GM18498 (cell line): ENCODE data around the gene LMO4.

ENCODE experiments used
- ATAC-seq: cut with Tn5 transposase; IDR thresholded peaks from one replicate; pipeline ENCODE4 v1.9.1; 2021; ENCODE audit warnings: mild to moderate bottlenecking, moderate library complexity; ENCODE audit not compliant: unreplicated experiment

The LMO4 gene

GRCh38 chr1:87327376-87328271 is 1.1 kb upstream of the LMO4 start:
- no peak for ATAC-seq

- ATAC-seq, result no peak
These were observed 408 bp downstream of the LMO4 start for GRCh38 chr1:87329051-87329525.

- no peak for ATAC-seq
These were observed 911 bp downstream of the LMO4 start for GRCh38 chr1:87329526-87330056.

GRCh38 chr1:87330057-87330884 is 1.6 kb downstream of the LMO4 start:
- ATAC-seq, result no peak

- ATAC-seq, result peak; percentile 5
These were observed 2.2 kb downstream of the LMO4 start for GRCh38 chr1:87330885-87331364.

- peak; percentile 25 for ATAC-seq
These were observed 2.9 kb downstream of the LMO4 start for GRCh38 chr1:87331365-87332241.

- peak; percentile 22 for ATAC-seq
These were observed 5.1 kb downstream of the LMO4 start for GRCh38 chr1:87333692-87334347.

GRCh38 chr1:87334351-87335174 is 5.9 kb downstream of the LMO4 start:
- ATAC-seq, result no peak

- peak; percentile 53 for ATAC-seq
These were observed 6.7 kb downstream of the LMO4 start for GRCh38 chr1:87335175-87335884.

- no peak for ATAC-seq
These were observed 8.0 kb downstream of the LMO4 start for GRCh38 chr1:87336623-87337067.

GRCh38 chr1:87337606-87338005 is 8.9 kb downstream of the LMO4 start:
- ATAC-seq, result no peak

- ATAC-seq, result no peak
These were observed 9.9 kb downstream of the LMO4 start for GRCh38 chr1:87338566-87338965.

GRCh38 chr1:87344231-87344630 is 15.6 kb downstream of the LMO4 start:
- ATAC-seq, result no peak

- no peak for ATAC-seq
These were observed 17.6 kb downstream of the LMO4 start for GRCh38 chr1:87346130-87346814.

GRCh38 chr1:87348341-87349019 is 19.8 kb downstream of the LMO4 start:
- ATAC-seq, result no peak

- ATAC-seq, result no peak
These were observed 20.4 kb downstream of the LMO4 start for GRCh38 chr1:87349036-87349435.

- no peak for ATAC-seq
These were observed 27.2 kb downstream of the LMO4 start for GRCh38 chr1:87355894-87356293.
